SK-N-SH treated with all-trans-retinoic acid at 6 μM for 48 hours (cell line): Measurements from ENCODE around the gene PTGER2.

Experiments
- ATAC-seq: fragments of 200-7000 bp; cut with Tn5 transposase; 3 replicates; pipeline ENCODE4 v1.9.1; 2020; ENCODE audit warnings: mild to moderate bottlenecking, moderate library complexity
- ARNTL ChIP-seq: fragments of 450-650 bp; formaldehyde crosslinking; IDR thresholded peaks from 2 replicates; pipeline ENCODE4 v1.5.0; 2020; ENCODE audit warnings: low read depth, mild to moderate bottlenecking, moderate library complexity, borderline replicate concordance
- BACH2 ChIP-seq: fragments of 250-450 bp; sonication (Bioruptor Pico); IDR thresholded peaks from 2 replicates; pipeline ENCODE4 v1.9.0; 2021; ENCODE audit warnings: mild to moderate bottlenecking, borderline replicate concordance
- CREB5 ChIP-seq: fragments of 250-450 bp; sonication (Bioruptor Pico); IDR thresholded peaks from 2 replicates; pipeline ENCODE4 v1.5.1; 2020; ENCODE audit warnings: low read depth, mild to moderate bottlenecking, moderate library complexity
- CSDC2 ChIP-seq: fragments of 250-450 bp; sonication (Bioruptor Pico); IDR thresholded peaks from 2 replicates; pipeline ENCODE4 v1.5.0; 2020; ENCODE audit warnings: mild to moderate bottlenecking, moderate library complexity
- CSRNP3 ChIP-seq: fragments of 250-450 bp; sonication (Bioruptor Pico); IDR thresholded peaks from 2 replicates; pipeline ENCODE4 v1.5.1; 2021; ENCODE audit warnings: mild to moderate bottlenecking, moderate library complexity
- ESRRG ChIP-seq: fragments of 250-450 bp; sonication (Bioruptor Pico); IDR thresholded peaks from 2 replicates; pipeline ENCODE4 v1.6.1; 2021; ENCODE audit warnings: mild to moderate bottlenecking
- GLIS3 ChIP-seq: fragments of 250-450 bp; sonication (Bioruptor Pico); IDR thresholded peaks from 2 replicates; pipeline ENCODE4 v1.5.0; 2020; ENCODE audit warnings: mild to moderate bottlenecking, moderate library complexity
- ISL1 ChIP-seq: fragments of 250-450 bp; sonication (Bioruptor Pico); IDR thresholded peaks from 2 replicates; pipeline ENCODE4 v2.1.2; 2022; ENCODE audit warnings: mild to moderate bottlenecking, moderate library complexity
- OSR1 ChIP-seq: fragments of 250-450 bp; sonication (Bioruptor Pico); IDR thresholded peaks from 2 replicates; pipeline ENCODE4 v1.8.0; 2022; ENCODE audit warnings: moderate library complexity, mild to moderate bottlenecking, inconsistent platforms
- PATZ1 ChIP-seq: fragments of 250-450 bp; sonication (Bioruptor Pico); IDR thresholded peaks from 2 replicates; pipeline ENCODE4 v1.8.0; 2020; ENCODE audit warnings: mild to moderate bottlenecking, moderate library complexity, borderline replicate concordance
- PPARA ChIP-seq: fragments of 250-450 bp; sonication (Bioruptor Pico); IDR thresholded peaks from 2 replicates; pipeline ENCODE4 v1.5.0; 2020; ENCODE audit warnings: mild to moderate bottlenecking, borderline replicate concordance
- RARB ChIP-seq: fragments of 250-450 bp; sonication (Bioruptor Pico); IDR thresholded peaks from 2 replicates; pipeline ENCODE4 v1.8.0; 2021; ENCODE audit warnings: mild to moderate bottlenecking, moderate library complexity
- SNAI2 ChIP-seq: fragments of 250-450 bp; sonication (Bioruptor Pico); IDR thresholded peaks from 2 replicates; pipeline ENCODE4 v1.5.0; 2020; ENCODE audit warnings: mild to moderate bottlenecking, moderate library complexity
- TOX ChIP-seq: fragments of 250-450 bp; sonication (Bioruptor Pico); IDR thresholded peaks from 2 replicates; pipeline ENCODE4 v1.8.0; 2021; ENCODE audit warnings: mild to moderate bottlenecking, moderate library complexity, borderline replicate concordance
- TSHZ2 ChIP-seq: fragments of 250-450 bp; sonication (Bioruptor Pico); IDR thresholded peaks from 2 replicates; pipeline ENCODE4 v1.5.0; 2020; ENCODE audit warnings: mild to moderate bottlenecking, moderate library complexity
- ZC3H10 ChIP-seq: fragments of 250-450 bp; sonication (Bioruptor Pico); IDR thresholded peaks from 2 replicates; pipeline ENCODE4 v1.5.1; 2021; ENCODE audit warnings: mild to moderate bottlenecking, moderate library complexity
- ZFP3 ChIP-seq: fragments of 250-450 bp; sonication (Bioruptor Pico); IDR thresholded peaks from 2 replicates; pipeline ENCODE4 v1.5.0; 2020; ENCODE audit warnings: mild to moderate bottlenecking, moderate library complexity
- ZFP30 ChIP-seq: fragments of 450-650 bp; formaldehyde crosslinking; IDR thresholded peaks from 2 replicates; pipeline ENCODE4 v1.5.0; 2022; ENCODE audit warnings: mild to moderate bottlenecking, moderate library complexity
- ZNF565 ChIP-seq: fragments of 450-650 bp; formaldehyde crosslinking; conservative IDR thresholded peaks from 2 replicates; pipeline ENCODE4 v1.5.0; 2020; ENCODE audit warnings: low read depth, mild to moderate bottlenecking, moderate library complexity
- ZNF70 ChIP-seq: fragments of 450-650 bp; formaldehyde crosslinking; IDR thresholded peaks from 2 replicates; pipeline ENCODE4 v1.5.0; 2020; ENCODE audit warnings: mild to moderate bottlenecking, moderate library complexity
- ZNF8 ChIP-seq: fragments of 450-650 bp; formaldehyde crosslinking; IDR thresholded peaks from 2 replicates; pipeline ENCODE4 v1.5.0; 2020; ENCODE audit warnings: mild to moderate bottlenecking, moderate library complexity

PTGER2 gene

GRCh38 chr14:52328276-52328675 lies 14.2 kb downstream of the PTGER2 start:
- ATAC-seq: peak; percentile 72
- no peak for TF ChIP-seq CSDC2
- no peak for TF ChIP-seq ARNTL
- TF ChIP-seq CREB5 (CRISPR knock-in tag): no peak
- TF ChIP-seq ZNF565 (CRISPR knock-in tag): no peak
- no peak for TF ChIP-seq SNAI2
- no peak for TF ChIP-seq ZFP30 (CRISPR knock-in tag)
- TF ChIP-seq PPARA (CRISPR knock-in tag): no peak
- no peak for TF ChIP-seq TOX (CRISPR knock-in tag)
- no peak for TF ChIP-seq PATZ1 (CRISPR knock-in tag)
- no peak for TF ChIP-seq ZNF8
- no peak for TF ChIP-seq CSRNP3 (CRISPR knock-in tag)
- TF ChIP-seq RARB (CRISPR knock-in tag): no peak
- no peak for TF ChIP-seq ESRRG (CRISPR knock-in tag)
- no peak for TF ChIP-seq OSR1

GRCh38 chr14:52329678-52330369 lies 15.7 kb downstream of the PTGER2 start:
- TF ChIP-seq OSR1 (no peak), ZC3H10 (no peak), RARB (CRISPR knock-in tag) (no peak), CREB5 (CRISPR knock-in tag) (no peak), GLIS3 (CRISPR knock-in tag) (no peak), ESRRG (CRISPR knock-in tag) (no peak), BACH2 (CRISPR knock-in tag) (no peak)
- TF ChIP-seq, all 23 proteins: peak for 0
- no peak for ATAC-seq

- ATAC-seq: no peak
- no peak for TF ChIP-seq GLIS3 (CRISPR knock-in tag)
- TF ChIP-seq ZC3H10: no peak
- TF ChIP-seq TOX (CRISPR knock-in tag): no peak
Observed at GRCh38 chr14:52332269-52332668, 18.2 kb downstream of the PTGER2 start.

- no peak for ATAC-seq
- TF ChIP-seq GLIS3 (CRISPR knock-in tag) (no peak), ZFP3 (no peak), CSDC2 (no peak), ZFP30 (CRISPR knock-in tag) (no peak), RARB (CRISPR knock-in tag) (no peak), SNAI2 (no peak), CSRNP3 (CRISPR knock-in tag) (no peak), ISL1 (no peak), ZNF70 (CRISPR knock-in tag) (no peak), TSHZ2 (CRISPR knock-in tag) (no peak), OSR1 (no peak), ESRRG (CRISPR knock-in tag) (no peak), ARNTL (no peak), ZNF8 (no peak), PATZ1 (CRISPR knock-in tag) (no peak), PPARA (CRISPR knock-in tag) (no peak), ZC3H10 (no peak), BACH2 (CRISPR knock-in tag) (no peak)
Observed at GRCh38 chr14:52333108-52333507, 19.0 kb downstream of the PTGER2 start.
